A549 (cell line): ENCODE results near the gene HS3ST6.

Source experiments
- CBX2 ChIP-seq: fragments of 200-600 bp; sonication (generic); IDR thresholded peaks from 2 replicates; pipeline ENCODE4 v1.6.1; 2016; ENCODE audit warnings: low read depth, mild to moderate bottlenecking, borderline replicate concordance
- CEBPB ChIP-seq, 2 experiments: fragments of >200 bp in 1 of 2; sonication (Bioruptor Twin) in 1 of 2; formaldehyde crosslinking in 1 of 2; IDR thresholded peaks; 2 replicates each; pipeline ENCODE4 v1.6.1; 2012 to 2016
- CHD4 ChIP-seq: fragments of 200-600 bp; sonication (generic); IDR thresholded peaks from 2 replicates; pipeline ENCODE4 v1.6.1; 2016; ENCODE audit warnings: antibody characterized with exemption, mild to moderate bottlenecking, borderline replicate concordance
- FOSL2 ChIP-seq, 2 experiments: fragments of 450-650 bp in 1 of 2; fragments of >200 bp in 1 of 2; sonication (Bioruptor Twin) in 1 of 2; formaldehyde crosslinking; IDR thresholded peaks; 2 replicates each; pipeline versions ENCODE4 v1.5.0 to v1.6.1; 2016 to 2020; ENCODE audit warnings: mild to moderate bottlenecking in 1 of 2, moderate library complexity in 1 of 2
- MAFK ChIP-seq: fragments of 450-650 bp; IDR thresholded peaks from 2 replicates; pipeline ENCODE4 v1.6.1; 2014; ENCODE audit not compliant: partially characterized antibody
- MAZ ChIP-seq: fragments of 150-350 bp; IDR thresholded peaks from 2 replicates; pipeline ENCODE4 v1.6.1; 2014; ENCODE audit warnings: antibody characterized with exemption, low read depth, low read length, borderline replicate concordance
- MYC ChIP-seq: IDR thresholded peaks from 2 replicates; pipeline ENCODE4 v1.6.1; 2012; ENCODE audit warnings: mild to moderate bottlenecking, inconsistent platforms, low read length, improper control_type of control experiment, borderline replicate concordance
- NFE2L2 ChIP-seq: fragments of 150-350 bp; conservative IDR thresholded peaks from 2 replicates; pipeline ENCODE4 v1.6.1; 2014; ENCODE audit warnings: low read length
- POLR2A ChIP-seq: IDR thresholded peaks from 2 replicates; pipeline ENCODE4 v1.6.1; 2012; ENCODE audit warnings: mild to moderate bottlenecking, low read length
- POLR2AphosphoS2 ChIP-seq: conservative IDR thresholded peaks from 2 replicates; pipeline ENCODE4 v1.6.1; 2012; ENCODE audit warnings: low read length, improper control_type of control experiment, inconsistent platforms
- TF ChIP-seq, protein P1 (sequence below): IDR thresholded peaks from 2 replicates; pipeline ENCODE4 v1.6.1; 2012
- TF ChIP-seq, protein P2 (sequence below): fragments of >200 bp; sonication (Bioruptor Twin); formaldehyde crosslinking; IDR thresholded peaks from 3 replicates; pipeline ENCODE4 v1.5.1; 2016

DNA sequence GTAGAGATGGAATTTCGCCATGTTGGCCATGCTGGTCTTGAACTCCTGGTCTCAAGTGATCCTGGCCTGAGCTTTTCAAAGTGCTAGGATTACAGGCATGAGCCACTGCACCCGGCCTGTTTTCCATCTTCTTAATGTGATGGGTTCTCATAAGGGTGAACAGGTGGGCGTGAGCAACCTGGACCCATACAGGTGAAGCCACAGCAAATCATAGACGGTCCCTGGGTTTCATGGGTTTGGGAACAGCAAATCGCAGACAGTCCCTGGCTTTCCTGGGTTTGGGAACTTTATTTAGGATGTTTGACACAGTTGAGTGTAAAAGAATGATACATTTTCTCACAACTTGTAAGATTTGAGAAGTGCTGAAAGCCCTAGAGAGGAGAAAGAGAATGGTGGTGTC, 33.3 kb downstream of the HS3ST6 start:
- no peak for TF ChIP-seq MAZ
- TF ChIP-seq, protein P1, sequence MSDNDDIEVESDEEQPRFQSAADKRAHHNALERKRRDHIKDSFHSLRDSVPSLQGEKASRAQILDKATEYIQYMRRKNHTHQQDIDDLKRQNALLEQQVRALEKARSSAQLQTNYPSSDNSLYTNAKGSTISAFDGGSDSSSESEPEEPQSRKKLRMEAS, result no peak
- no peak for TF ChIP-seq MYC
- TF ChIP-seq, protein P2, sequence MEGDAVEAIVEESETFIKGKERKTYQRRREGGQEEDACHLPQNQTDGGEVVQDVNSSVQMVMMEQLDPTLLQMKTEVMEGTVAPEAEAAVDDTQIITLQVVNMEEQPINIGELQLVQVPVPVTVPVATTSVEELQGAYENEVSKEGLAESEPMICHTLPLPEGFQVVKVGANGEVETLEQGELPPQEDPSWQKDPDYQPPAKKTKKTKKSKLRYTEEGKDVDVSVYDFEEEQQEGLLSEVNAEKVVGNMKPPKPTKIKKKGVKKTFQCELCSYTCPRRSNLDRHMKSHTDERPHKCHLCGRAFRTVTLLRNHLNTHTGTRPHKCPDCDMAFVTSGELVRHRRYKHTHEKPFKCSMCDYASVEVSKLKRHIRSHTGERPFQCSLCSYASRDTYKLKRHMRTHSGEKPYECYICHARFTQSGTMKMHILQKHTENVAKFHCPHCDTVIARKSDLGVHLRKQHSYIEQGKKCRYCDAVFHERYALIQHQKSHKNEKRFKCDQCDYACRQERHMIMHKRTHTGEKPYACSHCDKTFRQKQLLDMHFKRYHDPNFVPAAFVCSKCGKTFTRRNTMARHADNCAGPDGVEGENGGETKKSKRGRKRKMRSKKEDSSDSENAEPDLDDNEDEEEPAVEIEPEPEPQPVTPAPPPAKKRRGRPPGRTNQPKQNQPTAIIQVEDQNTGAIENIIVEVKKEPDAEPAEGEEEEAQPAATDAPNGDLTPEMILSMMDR, result no peak
- TF ChIP-seq FOSL2 (IDR thresholded peaks at IDR 0.05), result no peak
- no peak for TF ChIP-seq FOSL2 (CRISPR knock-in tag; IDR thresholded peaks at IDR 0.05)
- TF ChIP-seq POLR2A, result no peak
- no peak for TF ChIP-seq CEBPB (IDR thresholded peaks at IDR 0.05)
- TF ChIP-seq CBX2, result no peak
- no peak for TF ChIP-seq POLR2AphosphoS2
- TF ChIP-seq CHD4, result no peak
- no peak for TF ChIP-seq MAFK
- TF ChIP-seq NFE2L2, result no peak
